GM13976 (cell line): ENCODE data around the gene PLB1.
A peak's percentile ranks its signal among the peaks of the same experiment; 100 is the strongest.

Experiments
- DNase-seq: peaks from one replicate; pipeline ENCODE4 v3.0.0; 2012; ENCODE audit warnings: low spot score
- CTCF ChIP-seq: IDR thresholded peaks from 2 replicates; pipeline ENCODE4 v1.5.1; 2012; ENCODE audit warnings: borderline replicate concordance, mild to moderate bottlenecking; ENCODE audit not compliant: insufficient read depth; ENCODE audit errors: extremely low read depth, missing control alignments, control extremely low read depth
- in situ Hi-C: fragments of 300-500 bp; cut with MboI; formaldehyde crosslinking; loops from one replicate; pipeline ENCODE4 v1.12.0; 2022; ENCODE audit warnings: low sequenced_read_pairs, mixed read lengths, inconsistent platforms; ENCODE audit not compliant: unreplicated experiment

Gene PLB1

DNA sequence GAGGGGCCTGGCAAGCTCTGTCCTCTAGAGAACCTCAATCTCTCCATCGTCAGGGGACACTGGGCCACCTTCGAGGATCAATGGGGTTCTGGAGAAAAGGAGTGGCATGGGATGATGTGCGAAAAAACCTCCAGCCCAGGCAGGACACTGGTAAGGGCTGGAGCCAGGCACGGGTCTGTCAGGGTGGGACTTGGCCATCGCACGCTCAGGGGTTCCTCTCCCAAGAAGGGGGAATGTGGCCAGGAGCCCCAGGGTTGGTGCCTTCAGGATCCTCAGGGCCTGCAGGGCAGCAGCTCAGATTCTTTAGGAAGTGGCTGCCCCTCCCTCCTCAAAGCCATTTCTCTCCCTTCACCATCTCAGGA, 46.8 kb upstream of the PLB1 start:
- no peak for DNase-seq
- no peak for TF ChIP-seq CTCF
- in situ Hi-C loops, result no loop called here

DNA sequence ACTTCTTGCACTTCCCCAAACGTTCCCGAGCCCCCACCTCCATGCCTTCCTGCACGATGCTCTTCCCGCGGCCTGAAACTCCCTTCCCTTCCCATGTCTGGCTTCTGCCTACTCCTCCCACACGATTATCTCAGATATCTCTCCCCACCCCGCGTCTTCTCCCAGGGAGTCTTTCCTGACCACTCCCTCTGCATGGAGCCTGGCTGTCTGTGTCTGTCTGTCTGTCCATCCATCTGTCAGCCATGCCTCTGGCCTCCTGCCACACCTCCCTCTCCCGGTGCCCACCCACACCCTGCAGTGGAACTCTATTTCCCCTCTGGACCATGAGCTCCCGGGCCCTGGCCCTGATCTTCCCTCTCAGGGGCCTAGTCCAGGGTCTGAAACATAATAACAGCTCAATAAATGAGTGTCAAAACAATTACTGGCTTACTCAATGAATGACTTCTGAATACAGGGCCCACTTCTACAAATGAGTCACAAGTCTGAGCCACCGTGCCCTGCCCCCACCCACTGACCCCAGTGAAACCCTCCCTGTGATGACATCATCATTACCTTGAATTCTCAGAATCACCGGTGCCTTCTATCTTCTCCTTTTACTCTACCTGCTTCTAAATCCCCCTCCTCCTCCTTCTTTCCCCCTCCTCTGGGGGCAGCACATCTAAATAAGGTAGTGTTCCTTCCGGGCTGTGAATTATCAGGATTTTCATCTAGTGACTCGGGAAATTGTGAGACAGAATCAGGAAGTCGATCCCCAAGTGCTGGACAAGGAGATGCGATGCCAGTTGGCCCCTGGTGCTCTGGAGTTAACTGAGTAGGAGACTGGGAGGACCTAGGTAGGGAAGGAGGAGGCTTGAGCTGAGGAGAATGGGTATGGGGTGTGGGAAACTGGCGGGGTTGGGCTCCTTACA, 46.1 kb upstream of the PLB1 start:
- in situ Hi-C loops, result no loop called here
- TF ChIP-seq CTCF, result no peak
- DNase-seq, result no peak

DNA sequence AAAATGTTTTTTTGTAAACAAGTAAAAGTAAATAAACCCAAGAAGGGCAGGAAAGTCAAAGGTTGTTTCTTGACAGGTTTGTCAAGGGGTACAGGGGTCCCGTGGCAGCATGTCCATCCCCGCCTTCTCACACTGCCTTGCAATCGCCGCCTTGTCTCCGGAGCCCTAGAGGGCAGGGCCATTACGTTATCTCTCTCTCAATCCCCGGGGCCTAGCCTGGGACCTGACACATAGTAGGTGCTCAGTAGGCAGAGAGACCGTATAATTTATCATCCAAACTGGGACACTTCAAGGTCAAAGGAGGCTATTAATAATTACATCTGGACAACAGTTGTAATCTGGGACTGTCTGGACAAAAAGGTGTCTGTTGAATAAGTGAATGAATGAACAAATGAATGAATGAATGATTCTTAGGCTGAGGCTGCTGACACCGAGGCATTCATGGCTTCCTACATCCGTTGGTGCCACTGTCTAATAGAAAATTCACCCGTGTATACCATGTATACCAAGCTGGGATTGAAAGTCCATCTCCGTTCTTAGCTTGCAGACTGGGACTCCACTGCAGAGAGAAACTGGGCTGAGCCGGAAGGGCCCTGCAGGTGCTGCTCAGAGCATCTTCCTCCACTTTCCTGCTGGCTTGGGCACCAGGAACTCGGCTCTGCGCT, 44.8 kb upstream of the PLB1 start:
- in situ Hi-C loops, result no loop called here
- TF ChIP-seq CTCF, result no peak
- DNase-seq, result no peak

- in situ Hi-C loops, result no loop called here
- no peak for TF ChIP-seq CTCF
- no peak for DNase-seq
These were observed 43.9 kb upstream of the PLB1 start for GRCh38 chr2:28451793-28452533.

DNA sequence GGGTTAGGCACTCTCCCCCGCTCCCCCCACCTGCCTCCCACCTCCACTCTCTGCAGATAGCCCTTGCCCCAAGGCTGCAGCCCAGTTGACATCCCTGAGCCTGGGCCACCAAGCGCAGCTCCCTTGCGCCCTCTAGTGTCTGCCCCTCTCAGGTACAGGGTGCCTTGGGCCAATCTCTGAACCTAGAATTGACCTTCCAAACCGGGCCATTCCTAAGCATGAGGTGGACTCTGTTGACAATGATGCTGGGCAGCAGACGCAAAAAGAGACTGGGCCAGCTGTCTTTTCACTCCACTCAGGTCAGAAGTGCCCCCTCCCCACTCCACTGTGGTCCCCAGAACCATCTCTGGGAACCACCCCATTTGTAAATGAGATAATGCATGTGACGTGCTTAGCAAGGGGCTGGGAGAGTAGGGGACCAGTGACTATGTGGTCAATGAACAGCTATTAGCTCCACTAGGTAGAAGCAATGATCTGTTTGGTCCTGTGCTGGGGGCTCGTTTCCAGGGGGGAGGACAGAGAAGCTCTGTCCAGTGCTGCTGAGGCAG, 43.3 kb upstream of the PLB1 start:
- DNase-seq, result peak; percentile 83
- TF ChIP-seq CTCF, result peak; percentile 91
- in situ Hi-C loops, result no loop called here

DNA sequence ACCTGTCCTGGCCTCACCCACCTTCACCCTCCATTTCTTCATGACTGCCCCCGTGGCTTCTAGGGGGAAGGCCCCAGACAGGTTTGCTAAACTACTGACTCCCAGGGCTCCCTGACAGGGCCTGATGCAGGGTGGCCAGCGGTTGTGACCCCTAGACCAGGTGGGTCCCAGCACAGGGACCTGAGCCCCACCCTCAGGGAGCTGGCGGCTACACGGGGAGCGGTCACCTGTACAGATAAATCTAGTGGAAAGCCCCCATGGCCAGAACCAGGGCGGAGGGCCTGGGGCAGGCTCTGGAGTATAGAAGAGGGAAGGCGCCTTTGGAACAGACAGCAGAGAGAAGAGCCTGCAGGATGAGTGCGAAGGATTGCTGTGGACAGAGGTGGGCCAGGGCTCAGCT, 42.5 kb upstream of the PLB1 start:
- TF ChIP-seq CTCF, result no peak
- in situ Hi-C loops, result no loop called here
- DNase-seq, result no peak
